NCI-H128 (cell line): ENCODE measurements around the gene SND1.
"Not testable (repeated sequence)": the region's sequence is repeated elsewhere in the genome, so short reads cannot be mapped to it uniquely, and the experiment has no call there.

Experiments used
- DNase-seq: peaks from one replicate; lab custom pipeline; 2025; ENCODE audit not compliant: unreplicated experiment; lab: John Stamatoyannopoulos, UW

SND1 gene

DNA sequence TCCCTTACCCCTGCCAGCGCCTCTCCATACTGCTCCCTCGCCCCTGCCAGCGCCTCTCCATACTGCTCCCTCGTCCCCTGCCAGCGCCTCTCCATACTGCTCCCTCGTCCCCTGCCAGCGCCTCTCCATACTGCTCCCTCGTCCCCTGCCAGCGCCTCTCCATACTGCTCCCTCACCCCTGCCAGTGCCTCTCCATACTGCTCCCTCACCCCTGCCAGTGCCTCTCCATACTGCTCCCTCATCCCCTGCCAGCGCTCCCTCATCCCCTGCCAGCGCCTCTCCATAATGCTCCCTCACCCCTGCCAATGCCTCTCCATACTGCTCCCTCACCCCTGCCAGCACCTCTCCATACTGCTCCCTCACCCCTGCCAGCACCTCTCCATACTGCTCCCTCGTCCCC lies 455.5 kb downstream of the SND1 start:
- not testable (repeated sequence) for DNase-seq

DNA sequence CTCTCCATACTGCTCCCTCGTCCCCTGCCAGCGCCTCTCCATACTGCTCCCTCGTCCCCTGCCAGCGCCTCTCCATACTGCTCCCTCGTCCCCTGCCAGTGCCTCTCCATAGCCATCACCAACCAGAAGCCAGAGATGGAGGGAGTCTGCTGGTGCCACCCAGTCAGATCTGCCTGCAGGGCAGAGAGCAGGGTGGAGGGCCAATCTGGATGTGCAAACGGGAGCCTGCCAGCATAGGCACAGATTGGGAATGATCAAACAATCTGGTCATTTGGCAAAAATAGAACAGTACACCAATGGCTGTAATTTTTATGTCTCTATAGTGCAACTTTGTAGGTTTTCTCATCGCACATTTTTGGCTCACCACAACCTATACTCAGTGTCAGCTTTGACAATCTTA lies 456.1 kb downstream of the SND1 start:
- no peak for DNase-seq

DNA sequence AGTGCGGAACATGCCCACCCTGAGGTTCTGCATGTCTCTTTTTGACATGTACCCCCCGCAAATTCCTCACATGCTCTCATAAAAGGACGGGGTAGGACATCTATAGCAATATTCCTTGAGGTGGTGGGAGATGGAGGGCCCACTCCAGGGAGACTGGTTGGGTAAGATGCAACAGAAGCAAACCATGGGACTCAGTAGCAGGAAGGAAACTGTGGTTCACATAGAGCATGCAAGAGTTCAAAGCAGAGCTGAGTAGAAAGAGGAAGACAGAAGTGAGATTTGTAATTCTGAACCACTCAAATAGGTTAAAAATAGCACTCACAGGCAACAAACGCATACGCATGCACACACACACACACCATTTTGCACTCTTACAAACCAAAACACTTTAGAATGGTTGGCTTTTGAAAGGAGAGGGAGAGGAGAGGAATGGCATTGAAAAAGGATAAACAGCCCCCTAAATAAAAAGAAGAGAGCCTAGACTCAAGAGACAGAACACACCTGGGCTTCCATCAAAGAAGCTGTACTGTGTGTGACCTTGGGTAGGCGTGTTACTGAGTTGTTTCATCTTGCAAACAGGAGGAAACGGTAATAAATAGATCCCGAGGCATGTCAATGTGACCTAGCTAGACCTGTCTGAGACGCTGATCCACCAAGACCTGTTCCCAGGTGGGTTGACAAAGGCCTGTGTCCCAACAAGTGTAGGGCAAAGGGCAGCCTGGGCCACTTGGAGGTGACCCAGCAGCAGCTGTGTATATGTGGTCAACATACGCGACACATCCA lies 456.8 kb downstream of the SND1 start:
- no peak for DNase-seq

DNA sequence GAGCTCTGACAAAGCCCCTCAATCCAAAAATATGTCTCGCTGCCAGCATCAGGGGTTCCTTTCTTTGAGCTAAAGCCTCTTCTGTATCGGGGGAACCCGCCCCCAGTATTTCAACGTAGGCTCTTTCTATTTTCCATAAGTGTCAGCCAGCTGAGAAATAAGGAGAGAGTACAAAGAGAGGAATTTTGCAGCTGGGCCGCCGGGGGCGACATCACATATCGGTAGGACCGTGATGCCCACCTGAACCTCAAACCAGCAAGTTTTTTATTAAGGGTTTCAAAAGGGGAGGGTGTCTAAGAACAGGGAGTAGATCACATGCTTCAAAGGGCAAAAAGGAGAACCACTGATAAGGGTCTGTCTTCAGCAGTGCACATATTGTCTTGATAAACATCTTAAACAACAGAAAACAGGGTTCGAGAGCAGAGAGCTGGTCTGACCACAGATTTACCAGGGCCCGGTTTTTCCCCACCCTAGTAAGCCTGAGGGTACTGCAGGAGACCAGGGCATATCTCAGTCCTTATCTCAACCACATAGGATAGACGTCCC lies 457.5 kb downstream of the SND1 start:
- not testable (repeated sequence) for DNase-seq

DNA sequence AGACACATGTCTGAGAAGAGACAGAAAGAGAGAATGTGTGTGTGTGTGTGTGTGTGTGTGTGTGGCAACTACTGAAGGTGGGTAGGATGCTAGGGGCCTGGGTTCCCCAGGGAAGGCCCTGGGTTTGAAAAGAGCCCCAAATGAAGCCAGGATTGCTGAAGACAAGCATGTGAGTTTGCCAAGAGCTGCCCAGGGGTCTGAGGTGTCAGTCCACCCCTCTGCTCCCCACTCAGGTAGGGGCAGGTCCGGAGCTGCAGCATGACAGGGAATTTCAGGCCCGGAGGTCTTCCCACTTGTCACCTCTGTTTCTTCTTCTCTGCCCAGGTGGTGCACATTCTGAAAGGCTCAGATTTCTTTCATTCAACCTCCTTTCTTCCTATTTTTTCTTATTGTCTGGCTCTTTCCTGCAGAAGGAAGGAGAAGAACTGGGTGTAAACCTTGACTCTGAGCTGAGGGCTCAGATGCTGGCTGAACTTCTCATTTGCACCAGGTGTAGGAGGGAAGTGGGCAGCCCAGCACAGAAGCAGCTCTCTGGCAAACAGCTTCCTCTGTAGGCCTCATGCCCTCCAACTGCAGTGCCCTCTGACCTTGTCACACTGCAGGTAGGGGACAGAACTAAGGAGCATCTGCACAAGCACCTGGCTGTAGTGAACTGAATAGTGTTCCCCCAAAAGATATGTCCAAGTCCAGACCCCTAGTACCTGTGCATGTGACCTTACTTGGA lies 458.8 kb downstream of the SND1 start:
- no peak for DNase-seq

DNA sequence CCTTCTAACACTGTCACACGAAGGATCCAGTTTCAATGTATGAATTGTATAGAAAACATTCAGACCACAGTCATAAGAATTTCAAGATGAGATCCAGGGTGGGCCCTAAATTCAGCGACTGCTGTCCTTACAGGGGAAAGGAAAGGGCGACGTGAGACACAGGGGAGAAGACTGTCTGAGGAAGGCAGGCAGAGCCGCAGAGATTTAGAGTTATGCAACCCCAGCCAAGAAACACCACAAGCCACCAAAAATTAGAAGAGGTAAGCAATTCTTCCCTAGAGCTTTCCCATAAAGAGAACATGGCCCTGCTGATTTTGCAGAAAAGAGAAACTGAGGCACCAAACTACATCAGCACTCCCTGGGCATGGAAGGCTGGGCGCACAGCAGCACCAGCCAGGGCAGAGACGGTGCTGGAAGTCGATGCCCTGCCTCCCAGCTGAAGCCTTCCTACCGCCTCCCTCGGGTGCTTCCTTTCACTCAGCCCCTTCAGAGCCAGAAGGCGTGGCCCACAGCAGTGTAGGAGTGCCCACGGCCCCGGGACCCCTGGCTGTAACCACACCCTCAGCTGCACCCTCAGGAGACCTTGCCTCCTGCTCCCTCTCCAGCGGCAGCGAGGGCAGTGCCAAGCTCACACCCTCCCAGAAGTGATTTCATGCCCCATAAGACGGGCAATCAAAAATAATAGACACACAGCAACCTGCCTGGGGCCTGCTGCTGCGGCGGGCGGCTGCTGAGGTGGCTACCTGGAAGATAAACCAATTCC lies 460.2 kb downstream of the SND1 start:
- no peak for DNase-seq

DNA sequence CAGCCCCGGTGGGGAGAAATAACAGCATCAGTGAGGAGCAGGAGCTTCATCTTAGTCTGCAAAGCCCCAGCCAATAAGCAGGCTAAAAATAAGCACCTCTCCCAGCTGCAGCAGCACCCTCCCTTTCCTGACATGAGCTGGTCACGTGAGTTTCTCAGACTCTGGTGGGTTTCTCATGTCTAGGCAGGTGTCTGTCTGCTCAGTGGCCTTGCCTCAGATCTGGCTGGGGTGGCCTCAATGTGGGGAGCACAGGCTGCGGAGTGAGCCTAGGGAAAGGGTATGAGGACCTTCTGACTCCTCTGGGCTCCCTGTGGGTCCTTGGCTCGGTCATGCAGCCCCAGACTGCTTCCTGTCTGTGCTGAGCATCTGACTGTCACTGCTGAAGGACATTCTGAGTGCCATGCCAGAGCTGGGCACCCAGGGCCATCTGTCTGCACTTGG lies 460.8 kb downstream of the SND1 start:
- no peak for DNase-seq

DNA sequence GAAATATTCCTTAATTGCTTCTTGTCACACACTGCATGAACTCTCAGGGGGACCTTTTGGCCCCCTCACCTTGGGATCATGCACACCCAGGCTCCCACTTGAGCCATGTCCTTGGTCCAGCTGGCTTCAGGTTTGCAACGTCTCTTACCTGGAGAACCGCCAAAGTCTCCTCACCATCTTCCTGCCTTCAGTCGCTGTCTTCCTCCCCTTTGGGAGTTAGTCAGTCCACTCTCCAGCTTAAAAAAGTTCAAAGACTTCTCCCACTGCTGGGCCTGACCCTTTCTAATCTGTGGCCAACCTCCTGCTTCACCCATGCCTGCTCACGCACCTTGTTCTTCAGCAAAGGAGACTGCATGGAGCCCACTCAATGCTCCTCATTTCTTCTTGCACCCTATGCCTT lies 461.8 kb downstream of the SND1 start:
- DNase-seq: no peak

DNA sequence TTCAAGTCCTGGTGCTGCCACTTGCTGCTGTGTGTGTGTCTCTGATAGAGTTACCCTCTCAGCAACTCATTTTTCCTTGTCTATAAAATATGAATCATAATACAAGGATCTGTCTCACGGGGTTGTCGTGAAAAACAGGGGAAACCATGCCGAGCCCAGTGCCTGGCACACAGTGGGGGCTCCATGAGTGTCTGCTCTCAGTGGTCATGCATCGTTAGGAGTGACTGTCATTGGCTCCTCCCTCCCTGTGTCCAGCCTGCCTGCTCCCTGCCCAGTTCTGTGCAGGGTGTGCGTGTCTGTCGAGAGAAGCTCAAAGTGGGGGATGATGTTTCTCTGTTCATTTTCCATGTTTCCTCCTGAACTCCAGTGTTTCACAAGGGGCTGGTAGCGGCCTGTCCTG lies 462.8 kb downstream of the SND1 start:
- no peak for DNase-seq

DNA sequence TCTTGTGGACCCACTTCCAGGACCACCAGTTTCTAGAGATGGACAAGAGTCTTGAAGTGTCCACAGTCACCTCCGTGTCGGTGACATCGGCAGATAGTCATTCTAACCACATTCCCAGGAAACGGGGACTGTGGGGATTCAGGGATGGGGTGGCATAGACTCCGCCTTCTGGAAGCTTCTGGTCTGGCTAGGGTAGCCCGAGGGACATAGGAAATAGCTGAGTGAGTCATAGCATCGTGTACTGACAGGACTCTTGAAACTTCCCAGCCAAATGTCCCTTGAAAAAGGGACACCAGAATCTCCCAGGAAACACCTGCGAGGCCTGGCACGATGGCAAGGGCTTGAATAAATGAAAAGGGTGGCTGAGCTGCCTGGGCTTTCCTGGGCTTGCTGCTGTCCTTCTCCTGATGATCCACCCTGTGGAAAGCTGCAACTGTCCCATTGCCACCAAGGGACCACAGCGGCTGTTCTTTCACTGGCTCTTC lies 463.4 kb downstream of the SND1 start:
- DNase-seq: no peak

DNA sequence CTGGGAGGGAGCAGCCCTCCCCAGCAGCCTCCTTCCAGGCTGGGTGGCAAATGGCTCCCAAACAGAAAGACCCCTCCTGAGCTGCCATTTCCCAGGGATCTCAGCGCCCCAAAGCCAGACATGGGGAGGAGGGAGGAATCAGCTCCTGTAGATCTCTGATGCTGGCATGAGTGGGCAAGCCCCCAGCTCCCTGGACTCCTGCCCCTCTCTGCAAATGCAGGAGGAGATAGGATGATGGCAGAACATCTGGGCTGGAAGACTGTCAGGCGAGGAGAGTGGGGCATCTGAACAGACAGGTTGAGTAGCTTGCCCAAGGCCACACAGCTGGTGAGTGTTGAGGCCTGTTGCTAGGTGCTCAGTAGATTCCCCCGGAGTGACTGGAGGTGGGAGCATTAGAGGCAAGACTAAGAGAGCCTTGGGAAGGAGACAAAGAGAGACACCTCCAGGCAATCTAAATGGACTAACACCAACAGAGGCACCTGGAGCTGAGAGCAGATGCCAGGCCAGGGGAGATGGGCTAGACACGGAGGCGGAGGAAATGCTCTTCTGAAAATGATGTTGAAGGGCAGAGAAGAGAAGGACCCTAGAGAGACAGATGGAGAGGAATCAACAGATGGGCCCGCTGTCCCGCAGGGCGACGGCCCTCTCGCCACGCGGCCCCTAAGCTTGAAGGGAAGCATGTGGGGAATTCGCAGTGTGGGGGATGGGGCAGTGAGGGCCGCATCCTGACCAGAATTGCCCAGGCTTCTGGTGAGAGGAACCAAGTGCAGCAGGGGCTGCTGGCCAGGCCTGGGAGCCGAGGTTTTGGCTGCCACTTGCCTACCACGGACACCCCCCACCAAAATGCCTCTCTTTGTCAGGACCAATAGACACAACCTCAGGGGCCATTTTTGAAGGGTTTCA lies 464.1 kb downstream of the SND1 start:
- DNase-seq: no peak

DNA sequence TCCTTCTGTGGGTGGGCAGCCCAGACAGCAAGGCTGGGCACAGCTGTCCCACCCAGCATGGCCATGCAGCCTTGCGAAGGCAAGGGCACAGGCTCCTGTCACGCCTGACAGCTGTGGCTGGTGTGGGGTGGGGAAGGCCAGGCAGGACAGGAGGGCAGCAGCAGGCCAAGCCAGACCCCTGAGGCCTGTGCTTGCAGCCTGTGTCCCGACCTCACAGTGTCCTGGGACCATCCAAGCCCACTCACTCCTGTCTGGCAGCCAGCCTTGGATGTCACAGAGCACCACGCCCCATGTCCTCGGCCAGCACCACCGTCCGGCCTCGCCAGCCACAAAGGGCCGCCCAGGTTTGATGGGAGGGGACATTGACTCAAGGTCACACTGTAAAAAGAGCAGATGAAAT lies 464.7 kb downstream of the SND1 start:
- DNase-seq: no peak

DNA sequence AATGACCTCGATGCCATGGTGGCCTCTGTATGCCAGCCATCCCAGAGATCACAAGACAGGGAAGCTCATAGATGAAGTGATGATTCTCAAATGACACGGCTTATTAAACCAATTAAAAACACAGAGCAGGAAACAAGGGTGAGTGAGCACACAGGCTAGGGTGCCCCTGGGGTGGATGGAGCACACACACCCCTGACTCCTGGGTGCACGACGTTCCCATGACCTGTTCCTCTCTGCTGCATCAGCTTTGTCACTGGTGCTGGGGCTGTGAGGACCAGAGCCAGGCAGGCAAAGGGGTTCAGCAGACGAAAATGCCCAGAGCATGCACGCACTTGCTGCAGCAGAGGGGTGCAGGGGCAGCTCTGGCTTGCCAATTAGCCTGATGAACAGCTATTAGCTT lies 465.7 kb downstream of the SND1 start:
- DNase-seq: no peak

DNA sequence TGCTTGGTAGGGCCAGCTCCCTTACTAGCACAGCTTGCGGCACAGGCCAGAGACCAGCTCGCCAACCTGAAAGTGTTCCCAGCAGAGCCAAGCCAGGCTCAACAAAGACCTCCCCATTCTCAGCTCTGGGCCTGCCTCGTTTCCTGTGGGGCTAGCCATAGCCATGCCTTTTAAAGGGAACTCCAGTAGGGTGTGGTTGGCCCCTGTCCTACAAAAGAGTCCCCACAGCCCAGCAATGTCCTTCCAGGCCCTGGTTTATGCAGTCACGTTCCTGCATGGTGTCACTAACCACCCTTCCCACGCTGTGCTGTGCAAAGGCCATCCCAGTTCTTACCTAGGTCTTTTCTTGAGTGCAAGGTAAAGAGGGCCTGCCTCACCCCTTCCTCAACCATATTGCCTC lies 467.0 kb downstream of the SND1 start:
- DNase-seq: no peak

DNA sequence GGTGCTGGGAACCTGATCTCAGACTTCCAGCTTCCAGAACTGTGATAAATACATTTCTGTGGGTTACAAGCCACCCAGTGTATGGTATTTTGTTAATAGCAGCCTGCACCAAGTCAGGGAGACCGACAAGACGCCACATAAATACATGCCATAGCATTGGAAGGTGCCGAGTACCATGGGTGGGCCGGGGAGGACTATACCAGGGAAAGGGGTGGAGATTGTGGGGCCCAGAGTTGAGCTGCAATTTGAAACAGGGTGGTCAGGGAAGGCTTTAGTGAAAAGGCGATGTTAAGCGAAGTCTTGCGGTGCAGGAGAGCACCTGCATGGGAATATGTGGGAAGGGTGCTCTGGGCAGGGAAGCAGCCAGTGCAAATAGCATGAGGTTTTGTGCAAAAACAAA lies 468.1 kb downstream of the SND1 start:
- DNase-seq: no peak

DNA sequence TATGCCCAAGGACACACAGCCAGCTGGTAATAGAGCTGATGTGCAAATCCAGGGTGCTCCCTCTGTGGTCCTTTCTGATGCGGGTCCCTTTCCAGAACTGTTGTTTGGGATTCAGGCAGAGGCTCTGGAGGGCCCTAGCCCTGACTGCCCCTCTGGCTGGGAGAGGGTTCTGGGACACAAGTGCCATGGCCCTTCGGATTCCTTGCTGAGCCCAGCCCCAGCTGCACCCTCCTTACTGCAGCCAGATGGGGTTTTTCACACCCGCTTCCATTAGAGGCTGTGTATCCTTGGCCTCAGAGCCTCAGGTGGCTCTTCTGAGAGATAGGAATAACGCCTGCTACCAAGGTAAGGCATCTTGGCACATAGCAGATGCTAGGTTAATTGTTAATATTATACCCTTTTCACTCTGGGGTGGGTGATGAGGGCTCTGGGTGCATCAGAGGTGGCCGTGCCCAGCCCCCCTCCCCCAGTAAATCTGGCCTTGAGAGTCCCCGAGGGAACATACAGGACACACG lies 469.0 kb downstream of the SND1 start:
- DNase-seq: no peak

DNA sequence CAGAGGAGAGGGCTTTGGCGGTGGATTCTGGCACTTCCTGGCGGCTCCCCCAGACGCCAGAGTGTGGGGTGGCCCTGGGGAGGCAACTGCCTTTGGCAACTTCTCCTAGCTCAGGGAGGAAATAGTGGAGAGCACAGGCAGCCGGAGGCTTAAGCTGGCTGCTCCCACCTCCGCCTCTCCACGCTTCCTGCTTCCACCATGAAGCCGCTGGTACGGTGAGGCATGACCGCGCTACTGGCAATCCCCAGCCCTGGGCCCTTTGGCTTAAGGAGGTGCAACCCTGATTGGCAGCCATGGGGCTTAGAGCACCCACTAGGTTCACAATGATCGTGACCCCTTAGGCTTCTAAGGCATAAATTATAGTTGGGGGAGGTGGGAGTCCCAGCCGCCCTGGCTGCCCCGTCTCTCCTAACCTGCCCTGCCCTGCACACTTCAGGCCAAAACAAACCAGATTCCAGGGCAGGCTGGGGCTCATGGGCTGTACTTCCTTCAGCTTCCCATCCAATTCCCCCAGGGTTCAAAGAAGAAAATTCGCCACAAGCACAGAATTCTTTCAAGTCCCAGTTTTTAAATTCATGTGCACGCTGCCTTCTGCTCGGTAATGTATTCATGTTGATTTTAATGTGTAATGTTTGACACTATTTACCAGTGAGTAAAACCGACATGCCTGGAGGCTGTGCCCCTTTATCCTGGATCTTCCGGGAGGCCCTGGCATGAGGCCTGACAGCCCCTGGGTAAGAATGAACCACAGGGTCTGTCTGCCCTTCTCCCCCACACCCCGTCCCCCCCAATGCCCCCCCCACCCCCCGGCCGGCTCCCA lies 469.9 kb downstream of the SND1 start:
- no peak for DNase-seq

DNA sequence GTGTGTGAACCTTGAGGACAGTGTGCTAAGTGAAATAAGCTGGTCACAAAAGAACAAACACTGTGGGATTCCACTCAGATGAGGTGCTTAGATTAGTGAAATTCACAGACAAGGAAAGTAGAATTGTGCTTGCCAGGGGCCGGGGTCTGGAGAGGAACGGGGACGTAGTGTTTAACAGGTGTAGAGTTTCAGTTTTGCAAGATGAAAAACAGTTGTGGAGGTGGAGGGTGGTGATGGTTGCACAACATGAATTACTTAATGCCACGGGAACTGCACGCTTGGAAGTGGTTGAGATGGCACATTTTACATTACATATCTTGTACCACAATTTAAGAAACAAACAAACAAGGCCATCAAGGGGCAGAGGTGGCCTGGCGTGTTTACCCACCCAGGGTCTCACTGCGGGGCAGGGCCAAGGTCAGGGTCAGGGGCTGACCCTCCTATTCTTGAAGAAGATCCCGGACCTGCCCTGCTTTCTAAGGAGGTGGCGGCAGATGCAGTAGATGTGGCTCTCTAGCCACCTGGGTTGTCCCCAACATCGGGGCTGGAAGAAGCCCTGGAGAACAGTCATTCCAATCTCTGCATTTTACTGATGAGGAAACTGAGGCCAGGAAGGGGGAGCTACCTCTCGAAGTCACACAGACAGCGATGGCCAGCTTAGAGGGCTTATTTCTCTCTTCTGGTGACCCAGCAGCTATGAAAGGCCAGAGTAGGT lies 470.7 kb downstream of the SND1 start:
- DNase-seq: no peak
